ENCODE measurements around the gene DIO1.

DIO1 gene

DNA sequence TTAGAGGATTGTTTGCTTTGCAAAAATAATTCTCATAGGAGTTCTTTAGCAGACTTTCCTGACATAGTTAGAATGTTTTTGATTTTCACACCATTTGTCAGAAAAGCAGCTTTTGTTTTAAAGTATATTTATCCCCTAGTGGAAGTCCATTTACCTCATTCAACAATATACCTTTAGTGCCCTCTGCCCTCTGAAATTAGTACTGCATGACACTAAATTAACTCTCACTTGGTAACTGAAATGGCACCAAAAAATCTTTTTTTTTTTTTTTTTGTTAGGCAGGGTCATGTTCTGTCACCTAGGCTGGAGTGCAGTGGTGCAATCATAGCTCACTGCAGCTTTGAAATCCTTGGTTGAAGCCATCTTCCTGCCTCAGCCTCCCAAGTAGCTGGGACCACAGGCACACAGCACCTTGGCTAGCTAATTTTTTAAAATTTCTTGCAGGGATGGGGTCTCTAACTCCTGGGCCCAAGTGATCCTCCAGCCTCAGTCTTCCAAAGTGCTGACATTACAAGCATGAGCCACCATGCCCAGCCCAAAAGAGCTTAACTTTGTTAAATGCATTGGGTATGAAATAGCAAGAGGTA, 65.8 kb downstream of the DIO1 start:
- TF ChIP-seq, protein P1, sequence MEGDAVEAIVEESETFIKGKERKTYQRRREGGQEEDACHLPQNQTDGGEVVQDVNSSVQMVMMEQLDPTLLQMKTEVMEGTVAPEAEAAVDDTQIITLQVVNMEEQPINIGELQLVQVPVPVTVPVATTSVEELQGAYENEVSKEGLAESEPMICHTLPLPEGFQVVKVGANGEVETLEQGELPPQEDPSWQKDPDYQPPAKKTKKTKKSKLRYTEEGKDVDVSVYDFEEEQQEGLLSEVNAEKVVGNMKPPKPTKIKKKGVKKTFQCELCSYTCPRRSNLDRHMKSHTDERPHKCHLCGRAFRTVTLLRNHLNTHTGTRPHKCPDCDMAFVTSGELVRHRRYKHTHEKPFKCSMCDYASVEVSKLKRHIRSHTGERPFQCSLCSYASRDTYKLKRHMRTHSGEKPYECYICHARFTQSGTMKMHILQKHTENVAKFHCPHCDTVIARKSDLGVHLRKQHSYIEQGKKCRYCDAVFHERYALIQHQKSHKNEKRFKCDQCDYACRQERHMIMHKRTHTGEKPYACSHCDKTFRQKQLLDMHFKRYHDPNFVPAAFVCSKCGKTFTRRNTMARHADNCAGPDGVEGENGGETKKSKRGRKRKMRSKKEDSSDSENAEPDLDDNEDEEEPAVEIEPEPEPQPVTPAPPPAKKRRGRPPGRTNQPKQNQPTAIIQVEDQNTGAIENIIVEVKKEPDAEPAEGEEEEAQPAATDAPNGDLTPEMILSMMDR (IDR thresholded peaks at IDR 0.05; ENCODE audit: low read depth, low read length), result peak; percentile 21; the same call in 1 of the 2 replicates
- H3K4me3 ChIP-seq (ENCODE audit: low read depth, low read length), result no peak overlapping the region
